Hematopoietic multipotent progenitor cell treated with erythropoietin and hydrocortisone succinate and interleukin-3 and kit ligand, for 6 days (in vitro differentiated cells): ENCODE data around the gene KCNA1.

ENCODE experiments used
- DNase-seq: peaks from one replicate; pipeline ENCODE4 v3.0.0-alpha.2; 2015

The KCNA1 gene

DNA sequence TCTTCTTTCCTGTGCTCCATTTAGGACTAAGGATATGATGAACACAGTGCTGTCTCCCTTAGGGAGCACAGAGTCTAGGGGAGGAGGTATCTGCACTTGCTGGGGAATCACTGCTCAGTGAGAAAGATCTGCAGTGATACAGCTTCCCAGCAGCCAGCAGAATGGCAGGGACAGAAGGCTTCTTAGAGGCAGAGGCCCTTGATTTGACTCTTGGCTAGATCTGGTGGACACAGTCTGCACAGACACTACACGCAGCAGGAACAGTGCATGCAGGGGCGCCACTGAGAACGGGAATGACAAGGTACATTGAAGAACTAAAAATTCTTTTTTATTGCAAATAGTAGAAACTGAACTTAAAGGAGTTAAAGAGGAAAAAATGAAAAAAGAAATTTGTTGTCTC is 51.6 kb downstream of the KCNA1 start:
- DNase-seq: no peak

DNA sequence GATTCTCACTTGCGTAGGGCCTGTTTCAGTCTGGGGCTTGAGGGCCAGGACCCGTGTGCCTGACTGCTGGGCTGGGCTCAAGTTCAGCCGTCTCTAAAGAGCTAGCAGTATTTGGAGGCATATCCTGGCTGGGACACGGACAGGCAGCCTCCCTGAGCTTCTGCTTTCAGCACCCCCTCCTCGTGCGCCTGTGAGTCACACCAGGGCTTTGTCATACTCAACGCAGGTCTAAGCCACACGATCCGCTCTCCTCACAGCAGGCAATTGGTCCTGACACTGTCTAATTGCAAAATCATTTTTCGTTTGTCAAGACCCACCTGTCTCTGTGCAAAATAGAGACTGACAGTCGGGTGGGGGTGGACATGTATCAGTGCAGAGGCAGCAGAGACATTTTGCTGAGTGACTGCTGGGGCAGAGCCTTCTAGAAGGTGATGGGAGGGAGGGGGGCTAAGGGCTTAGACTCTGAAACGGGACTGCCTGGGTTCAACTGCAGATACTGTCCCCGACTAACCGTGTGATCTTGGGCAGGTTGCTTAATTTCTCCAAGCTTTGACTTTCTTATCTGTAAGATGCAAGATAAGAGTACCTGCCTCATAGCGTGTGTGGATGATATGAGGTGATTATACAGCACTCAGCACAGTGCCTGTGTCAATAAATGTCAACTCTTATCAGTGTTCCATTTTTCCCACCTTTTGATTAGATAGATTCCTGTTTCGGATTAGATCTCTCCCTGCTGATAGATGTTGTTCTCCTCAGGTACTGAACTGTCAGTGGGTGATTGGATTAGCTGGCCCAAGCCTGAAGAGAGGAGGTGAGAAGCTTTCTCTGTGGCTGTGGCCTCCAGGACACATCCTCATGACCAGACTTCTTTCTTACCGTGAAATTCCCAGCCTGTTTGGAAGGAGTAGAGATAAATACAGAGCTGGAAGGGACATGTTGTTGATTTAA is 53.1 kb downstream of the KCNA1 start:
- DNase-seq: no peak
